A204.1 (cell line): Measurements from ENCODE around the gene LARP6.

ENCODE experiments used
- FAIRE-seq: peaks from 2 replicates; lab custom pipeline; 2012; peaks lifted over from hg19 to GRCh38; lab: Jason Lieb, UNC

Gene LARP6

GRCh38 chr15:70793694-70794093, 60.3 kb downstream of the LARP6 start:
- no peak for FAIRE-seq

- FAIRE-seq = no peak
Measured at GRCh38 chr15:70792171-70792573, 61.8 kb downstream of the LARP6 start.

- FAIRE-seq = no peak
Measured at GRCh38 chr15:70791259-70791658, 62.7 kb downstream of the LARP6 start.

GRCh38 chr15:70789213-70789612, 64.7 kb downstream of the LARP6 start:
- FAIRE-seq = no peak

- no peak for FAIRE-seq
Measured at GRCh38 chr15:70788114-70789049, 65.6 kb downstream of the LARP6 start.

GRCh38 chr15:70786996-70787395, 67.0 kb downstream of the LARP6 start:
- no peak for FAIRE-seq

GRCh38 chr15:70783610-70784022, 70.3 kb downstream of the LARP6 start:
- no peak for FAIRE-seq

GRCh38 chr15:70783041-70783440, 70.9 kb downstream of the LARP6 start:
- FAIRE-seq = no peak

- no peak for FAIRE-seq
Measured at GRCh38 chr15:70781236-70781635, 72.7 kb downstream of the LARP6 start.
